ENCODE measurements around the gene CABLES1. TPM values are rescaled to one million over a fixed set of nuclear protein-coding genes. Genes with fewer than 3 reads are reported as not detected.

Gene CABLES1
- total and polyA plus RNA-seq, 2 of the 8 experiments (the other 6 are each of a cell fraction or from before 2014, with no cell fraction given), result 9.2 to 26.4 TPM

DNA sequence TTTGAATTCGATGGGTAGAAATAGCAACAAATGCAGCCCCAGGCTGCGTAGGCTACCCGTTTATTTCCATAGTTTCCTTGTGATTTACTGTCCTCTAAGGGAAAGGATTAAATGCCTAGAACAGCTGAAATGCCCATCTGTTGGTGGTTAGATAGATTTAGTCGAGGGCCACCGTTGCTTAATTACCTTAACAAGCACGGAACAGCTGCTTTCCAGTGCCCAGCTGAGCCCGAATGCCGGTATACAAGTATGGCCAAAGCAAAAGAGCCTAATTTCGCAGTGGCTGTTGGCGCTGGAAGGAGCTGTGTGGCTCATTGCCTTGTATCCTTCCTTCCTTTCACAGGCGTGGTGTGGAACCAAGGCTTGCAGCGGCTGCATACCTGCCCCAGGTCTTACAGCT lies 109.1 kb downstream of the CABLES1 start (continued):
- TF ChIP-seq KDM4A (IDR thresholded peaks at IDR 0.05; ENCODE audit: low read depth, low read length, severe bottlenecking) (no peak), SIN3A (conservative IDR thresholded peaks at IDR 0.05 in 1 of 2, IDR thresholded peaks at IDR 0.05 in 1 of 2; ENCODE audit: low read depth in 1 of 2, low read length in 2 of 2) (no peak), TAF1 (IDR thresholded peaks at IDR 0.05; ENCODE audit: low read depth, low read length) (no peak), CHD1 (IDR thresholded peaks at IDR 0.05; ENCODE audit: low read depth, low read length) (no peak), CTBP2 (IDR thresholded peaks at IDR 0.05; ENCODE audit: borderline replicate concordance, insufficient read depth, insufficient read length, low read length) (no peak), YY1 (IDR thresholded peaks at IDR 0.05; ENCODE audit: low read depth, low read length) (no peak)
